ENCODE results near the gene INTS7. TPM values are rescaled to one million over a fixed set of nuclear protein-coding genes. Genes with fewer than 3 reads are reported as not detected.

The INTS7 gene
- total and polyA plus RNA-seq, 7 donors: 4.4 to 13.2 (median 6.5) TPM

DNA sequence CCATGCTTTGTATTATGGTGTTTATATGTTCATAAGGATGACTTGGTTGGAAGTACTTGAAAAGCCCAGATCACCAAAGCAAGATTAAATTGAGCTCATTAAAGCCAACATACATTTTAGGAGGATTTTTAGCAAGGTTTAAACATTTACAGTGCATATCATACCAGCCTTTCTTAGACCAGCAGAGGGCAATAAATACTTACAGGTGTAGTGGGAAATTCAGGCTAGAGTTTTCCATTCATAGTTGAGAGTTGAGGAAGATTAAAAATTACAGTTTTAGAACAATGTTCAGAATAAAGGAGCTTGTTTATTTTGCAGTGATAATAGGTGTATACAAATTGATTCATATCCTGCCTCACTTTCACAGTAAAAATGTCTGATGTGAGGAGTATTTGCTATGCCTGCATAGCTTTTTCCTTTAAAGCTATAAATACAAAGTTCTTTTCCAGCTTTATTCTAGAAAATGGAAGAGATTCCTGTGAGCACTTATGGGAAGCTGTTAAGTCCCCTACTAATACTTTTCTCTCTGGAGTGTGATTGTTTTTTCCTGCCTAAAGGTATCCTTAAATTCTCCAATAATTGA lies 35.5 kb upstream of the INTS7 start:
- Histone ChIP-seq H3K27ac (no peak overlapping the region), H3K4me1 (no peaks in the 10 kb centered on the region), H3K9me3 (no peaks in the 10 kb centered on the region), H3K4me3 (no peak overlapping the region), H3K36me3 (no peaks in the 10 kb centered on the region), H3K27me3 (no peaks in the 10 kb centered on the region)
- no peak for TF ChIP-seq EP300 (IDR thresholded peaks at IDR 0.05)
- TF ChIP-seq POLR2AphosphoS5 (IDR thresholded peaks at IDR 0.05): no peak
- TF ChIP-seq, protein P1, sequence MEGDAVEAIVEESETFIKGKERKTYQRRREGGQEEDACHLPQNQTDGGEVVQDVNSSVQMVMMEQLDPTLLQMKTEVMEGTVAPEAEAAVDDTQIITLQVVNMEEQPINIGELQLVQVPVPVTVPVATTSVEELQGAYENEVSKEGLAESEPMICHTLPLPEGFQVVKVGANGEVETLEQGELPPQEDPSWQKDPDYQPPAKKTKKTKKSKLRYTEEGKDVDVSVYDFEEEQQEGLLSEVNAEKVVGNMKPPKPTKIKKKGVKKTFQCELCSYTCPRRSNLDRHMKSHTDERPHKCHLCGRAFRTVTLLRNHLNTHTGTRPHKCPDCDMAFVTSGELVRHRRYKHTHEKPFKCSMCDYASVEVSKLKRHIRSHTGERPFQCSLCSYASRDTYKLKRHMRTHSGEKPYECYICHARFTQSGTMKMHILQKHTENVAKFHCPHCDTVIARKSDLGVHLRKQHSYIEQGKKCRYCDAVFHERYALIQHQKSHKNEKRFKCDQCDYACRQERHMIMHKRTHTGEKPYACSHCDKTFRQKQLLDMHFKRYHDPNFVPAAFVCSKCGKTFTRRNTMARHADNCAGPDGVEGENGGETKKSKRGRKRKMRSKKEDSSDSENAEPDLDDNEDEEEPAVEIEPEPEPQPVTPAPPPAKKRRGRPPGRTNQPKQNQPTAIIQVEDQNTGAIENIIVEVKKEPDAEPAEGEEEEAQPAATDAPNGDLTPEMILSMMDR (IDR thresholded peaks at IDR 0.05): peak; percentile 61 to 79 (median 71)
- no peak for DNase-seq
- intact Hi-C loops (cut with DNase I): loop anchor here (2.0 kb wide), 3 partner anchors 220 to 384 kb away; no protein-coding TSS in a partner anchor

DNA sequence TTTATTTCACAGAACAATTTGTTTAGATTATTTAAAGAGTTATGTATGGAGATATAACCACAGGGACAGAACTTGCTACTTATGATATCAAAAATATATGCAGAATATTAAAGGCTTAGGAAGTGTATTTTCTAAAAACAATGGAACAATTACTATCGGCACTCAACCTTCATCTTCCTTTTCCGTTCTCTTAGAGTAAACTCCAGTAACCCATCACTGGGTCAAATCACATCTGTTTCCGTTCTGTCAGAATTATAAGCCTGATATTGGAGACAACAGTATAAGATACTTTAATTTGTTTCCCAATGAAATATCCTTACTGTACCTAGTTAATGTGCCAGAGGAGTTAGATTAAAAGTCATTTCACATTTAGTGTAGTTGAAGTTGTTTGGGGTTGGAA lies 32.4 kb upstream of the INTS7 start:
- DNase-seq: no peak
- TF ChIP-seq POLR2AphosphoS5 (IDR thresholded peaks at IDR 0.05): peak in 2 of 4 donors; percentile 32 to 47
- TF ChIP-seq, protein P1 (IDR thresholded peaks at IDR 0.05): no peak
- H3K27me3 ChIP-seq: no peaks in the 10 kb centered on the region
- WGBS, 2 donors: 87 to 97% methylated on average over 3 of the region's 3 CpGs
- H3K4me1 ChIP-seq: no peaks in the 10 kb centered on the region
- intact Hi-C loops (cut with DNase I): no loop called here
- no peak overlapping the region for H3K27ac ChIP-seq
- no peaks in the 10 kb centered on the region for H3K9me3 ChIP-seq
- H3K4me3 ChIP-seq: no peak overlapping the region
- H3K36me3 ChIP-seq: no peaks in the 10 kb centered on the region

DNA sequence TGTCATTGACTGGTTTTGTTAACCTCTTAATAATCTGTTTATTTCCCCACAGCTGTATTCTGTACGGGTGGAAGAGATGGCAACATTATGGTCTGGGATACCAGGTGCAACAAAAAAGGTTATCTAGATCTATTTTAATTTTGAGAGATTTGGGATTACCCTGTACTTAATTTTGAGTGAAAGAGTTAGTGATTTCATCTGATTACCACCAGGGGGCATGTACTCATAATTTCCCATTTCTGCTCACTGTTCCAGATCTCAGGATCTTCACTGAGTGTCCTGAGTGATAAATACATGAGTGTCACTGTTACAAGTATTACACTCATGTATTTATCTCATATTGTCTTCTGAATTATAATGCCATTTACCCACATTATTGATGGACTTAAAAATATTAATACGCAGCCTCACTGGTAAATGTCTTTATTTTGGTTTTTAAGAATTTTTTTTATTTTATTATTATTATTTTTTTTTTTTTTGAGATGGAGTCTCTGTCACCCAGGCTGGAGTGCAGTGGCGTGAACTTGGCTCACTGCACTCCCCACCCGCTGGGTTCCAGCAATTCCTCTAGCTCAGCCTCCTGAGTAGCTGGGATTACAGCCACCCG lies 27.6 kb upstream of the INTS7 start:
- H3K9me3 ChIP-seq: no peaks in the 10 kb centered on the region
- no peaks in the 10 kb centered on the region for H3K4me1 ChIP-seq
- WGBS, 2 donors: 81 to 90% methylated on average over 5 of the region's 5 CpGs
- no peak for TF ChIP-seq POLR2AphosphoS5 (IDR thresholded peaks at IDR 0.05)
- TF ChIP-seq, protein P1 (IDR thresholded peaks at IDR 0.05): peak; percentile 25 to 63 (median 35)
- no peaks in the 10 kb centered on the region for H3K36me3 ChIP-seq
- no peak for DNase-seq
- H3K4me3 ChIP-seq: no peak overlapping the region
- H3K27ac ChIP-seq: no peak overlapping the region
- H3K27me3 ChIP-seq: no peaks in the 10 kb centered on the region
- intact Hi-C loops (cut with DNase I): no loop called here

DNA sequence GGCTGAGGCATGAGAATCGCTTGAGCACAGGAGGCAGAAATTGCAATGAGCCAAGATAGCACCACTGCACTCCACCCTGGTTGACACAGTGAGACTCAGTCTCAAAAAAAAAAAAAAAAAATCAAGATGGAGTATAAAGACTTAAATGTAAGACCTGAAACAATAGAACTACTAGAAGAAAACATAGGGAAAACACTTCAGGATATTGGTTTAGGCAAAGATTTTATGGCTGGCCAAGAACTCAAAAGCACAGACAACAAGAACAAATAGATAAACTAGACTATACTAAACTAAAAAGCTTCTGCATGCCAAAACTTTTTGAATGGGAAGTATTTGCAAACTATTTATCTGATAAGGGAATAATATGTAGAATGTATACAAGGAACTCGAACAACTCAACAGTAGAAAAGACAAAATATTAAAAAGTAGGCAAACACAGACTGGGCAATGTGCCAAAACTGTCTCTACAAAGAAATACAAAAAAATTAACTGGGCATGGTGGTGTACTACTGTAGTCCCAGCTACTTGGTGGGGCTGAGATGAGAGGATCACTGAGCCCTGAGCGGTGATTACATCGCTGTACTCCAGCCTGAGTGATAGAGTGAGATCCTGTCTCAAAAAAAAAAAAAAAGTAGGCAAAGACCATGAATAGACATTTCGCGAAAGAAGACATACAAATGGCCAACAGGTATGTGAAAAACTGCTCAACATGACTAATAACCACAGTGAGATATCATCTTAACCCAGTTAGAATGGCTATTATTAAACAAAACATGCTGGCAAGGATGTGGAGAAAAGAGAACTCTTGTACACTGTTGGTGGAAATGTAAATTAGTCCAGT lies 25.5 kb upstream of the INTS7 start:
- Histone ChIP-seq H3K4me3 (no peak overlapping the region), H3K27me3 (no peaks in the 10 kb centered on the region), H3K27ac (no peak overlapping the region), H3K36me3 (no peaks in the 10 kb centered on the region), H3K4me1 (no peaks in the 10 kb centered on the region), H3K9me3 (no peaks in the 10 kb centered on the region)
- TF ChIP-seq POLR2A (IDR thresholded peaks at IDR 0.05): no peak
- TF ChIP-seq EP300 (IDR thresholded peaks at IDR 0.05): no peak
- no peak for TF ChIP-seq POLR2AphosphoS5 (IDR thresholded peaks at IDR 0.05)
- TF ChIP-seq, protein P1 (IDR thresholded peaks at IDR 0.05): no peak
- intact Hi-C loops (cut with DNase I): no loop called here
- WGBS, 2 donors: 72 to 85% methylated on average over 6 of the region's 6 CpGs
- DNase-seq: no peak

All from sigmoid colon (tissue), 7 donors.